Right renal cortex interstitium (tissue), 3 donors: ENCODE data around the gene POLR2L. TPM values are rescaled to one million over a fixed set of nuclear protein-coding genes. Genes with fewer than 3 reads are reported as not detected.

Source experiments
- DNase-seq, 3 donors: peaks; one replicate each; pipeline ENCODE4 v3.0.0-alpha.2; 2013; ENCODE audit warnings: low read depth in 3 of 3, low spot score in 2 of 3
- polyA plus RNA-seq, 3 donors: library from polyadenylated mRNA; unstranded; fragments of 120-200 nt; gene quantifications; one replicate each; pipeline ENCODE4 v1.2.1, GENCODE V29; 2013; ENCODE audit not compliant: insufficient read length in 3 of 3

Gene POLR2L
- polyA plus RNA-seq, 3 donors, result 76.3 to 103 (median 86.9) TPM

- DNase-seq, result no peak
These were observed 27.2 kb upstream of the POLR2L start for GRCh38 chr11:869399-870126.

GRCh38 chr11:868802-869201 is 26.5 kb upstream of the POLR2L start:
- no peak for DNase-seq

GRCh38 chr11:868394-868793 is 26.1 kb upstream of the POLR2L start:
- no peak for DNase-seq

GRCh38 chr11:867856-868358 is 25.6 kb upstream of the POLR2L start:
- DNase-seq, result no peak

GRCh38 chr11:866481-866880 is 24.2 kb upstream of the POLR2L start:
- DNase-seq, result no peak

GRCh38 chr11:865462-866430 is 23.4 kb upstream of the POLR2L start:
- DNase-seq, result no peak

- DNase-seq, result no peak
These were observed 22.6 kb upstream of the POLR2L start for GRCh38 chr11:864898-865297.

- no peak for DNase-seq
These were observed 21.8 kb upstream of the POLR2L start for GRCh38 chr11:863910-864827.

- DNase-seq, result no peak
These were observed 20.9 kb upstream of the POLR2L start for GRCh38 chr11:863023-863909.

GRCh38 chr11:862696-863022 is 20.3 kb upstream of the POLR2L start:
- DNase-seq, result no peak

- DNase-seq, result no peak
These were observed 19.8 kb upstream of the POLR2L start for GRCh38 chr11:862081-862661.

- no peak for DNase-seq
These were observed 18.8 kb upstream of the POLR2L start for GRCh38 chr11:861105-861479.

- no peak for DNase-seq
These were observed 18.1 kb upstream of the POLR2L start for GRCh38 chr11:860234-861104.

GRCh38 chr11:859394-860131 is 17.2 kb upstream of the POLR2L start:
- no peak for DNase-seq

- no peak for DNase-seq
These were observed 16.5 kb upstream of the POLR2L start for GRCh38 chr11:858762-859339.

GRCh38 chr11:858053-858761 is 15.9 kb upstream of the POLR2L start:
- DNase-seq, result no peak

GRCh38 chr11:856397-856796 is 14.1 kb upstream of the POLR2L start:
- no peak for DNase-seq
